Measurements from ENCODE around the gene TBL3. TPM values are rescaled to one million over a fixed set of nuclear protein-coding genes. Genes with fewer than 3 reads are reported as not detected.

TBL3 gene
- total and polyA plus RNA-seq, 2 of the 8 experiments (the other 6 are each of a cell fraction or from before 2014, with no cell fraction given) = 65.8 to 137 TPM

DNA sequence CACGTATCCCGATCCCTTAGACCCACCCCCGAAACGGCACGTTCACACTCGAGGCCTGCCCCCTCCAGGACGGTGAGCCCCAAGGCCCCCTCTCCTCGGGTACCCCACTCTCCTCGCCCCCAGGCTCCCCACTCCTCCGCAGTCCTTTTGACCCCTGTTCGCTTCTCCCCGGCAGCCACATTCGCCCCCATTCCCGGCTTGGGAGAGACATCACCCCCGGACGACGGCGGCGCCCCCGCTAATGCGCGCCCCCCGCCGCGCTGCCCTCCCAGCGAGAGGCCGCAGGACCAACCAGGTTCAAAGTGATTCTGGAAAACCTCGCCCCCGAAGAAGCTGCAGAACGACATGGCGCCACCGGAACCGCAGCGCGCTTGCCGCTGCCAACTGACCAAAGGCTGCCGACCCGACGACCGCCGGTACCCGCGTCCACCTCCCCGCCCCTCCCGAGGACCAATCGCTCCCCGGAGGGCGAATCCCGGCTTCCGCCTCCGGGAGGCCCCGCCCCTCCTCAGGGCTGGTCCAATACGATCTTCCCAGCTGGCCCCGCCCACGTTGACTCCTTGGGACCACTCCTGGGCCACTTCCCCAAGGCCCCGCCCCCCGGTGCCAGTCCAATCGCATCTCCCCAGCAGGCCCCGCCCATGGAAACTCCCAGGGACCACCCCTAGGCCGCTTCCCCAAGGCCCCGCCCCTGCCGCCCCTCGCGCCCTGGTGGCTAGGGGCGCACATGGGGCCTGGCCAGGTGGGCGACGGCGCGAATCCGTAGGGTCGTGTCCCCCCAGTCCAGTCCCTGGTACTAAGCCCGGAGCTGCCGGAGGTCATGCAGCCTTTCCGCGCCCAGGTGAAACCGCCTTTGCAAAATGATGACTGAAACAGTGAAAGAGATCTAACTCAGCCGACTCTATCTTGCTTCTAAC is 28.8 kb upstream of the TBL3 start, which contains the start of gene MSRB1 (continued):
- TF ChIP-seq SP1 (IDR thresholded peaks at IDR 0.05; ENCODE audit: low read depth, low read length) = peak; percentile 66; the same call in 1 of the 2 replicates
- peak in 1 of 2 experiments; percentile 43; a peak in 1 of 4 replicates for TF ChIP-seq SIN3A (conservative IDR thresholded peaks at IDR 0.05 in 1 of 2, IDR thresholded peaks at IDR 0.05 in 1 of 2; ENCODE audit: low read depth in 1 of 2, low read length in 2 of 2)
- TF ChIP-seq TAF1 (IDR thresholded peaks at IDR 0.05; ENCODE audit: low read depth, low read length) = peak; percentile 88
- TF ChIP-seq MAFK (IDR thresholded peaks at IDR 0.05; ENCODE audit: low read depth, low read length) = no peak
- no peak for TF ChIP-seq CHD2 (IDR thresholded peaks at IDR 0.05; ENCODE audit: low read length)
- TF ChIP-seq ASH2L (IDR thresholded peaks at IDR 0.05; ENCODE audit: low read length) = no peak
- TF ChIP-seq SP4 (IDR thresholded peaks at IDR 0.05; ENCODE audit: low read length) = peak; percentile 73; the same call in 1 of the 2 replicates
- TF ChIP-seq HDAC6 (IDR thresholded peaks at IDR 0.05; ENCODE audit: low read depth, low read length) = no peak
- no peak for TF ChIP-seq SRF (IDR thresholded peaks at IDR 0.05; ENCODE audit: low read depth, low read length)
- no peak for TF ChIP-seq TCF12 (IDR thresholded peaks at IDR 0.05; ENCODE audit: low read depth, low read length)
- no peak for TF ChIP-seq TEAD4 (IDR thresholded peaks at IDR 0.05; ENCODE audit: low read depth, low read length)
- TF ChIP-seq GABPA (IDR thresholded peaks at IDR 0.05; ENCODE audit: borderline replicate concordance, insufficient read depth, low read length) = 0 out of 2 replicates have a peak, but pooled peaks have one; percentile 25
- no peak for TF ChIP-seq CBX5 (IDR thresholded peaks at IDR 0.05; ENCODE audit: low read depth, low read length)
- peak; percentile 58 for TF ChIP-seq POLR2AphosphoS5 (IDR thresholded peaks at IDR 0.05; ENCODE audit: low read depth, low read length)
- TF ChIP-seq NRF1 (IDR thresholded peaks at IDR 0.05; ENCODE audit: low read depth, low read length) = no peak
- TF ChIP-seq CTBP2 (IDR thresholded peaks at IDR 0.05; ENCODE audit: borderline replicate concordance, insufficient read depth, insufficient read length, low read length) = no peak
- no peak for TF ChIP-seq POU5F1 (IDR thresholded peaks at IDR 0.05; ENCODE audit: low read depth, low read length)
- TF ChIP-seq, protein P1, sequence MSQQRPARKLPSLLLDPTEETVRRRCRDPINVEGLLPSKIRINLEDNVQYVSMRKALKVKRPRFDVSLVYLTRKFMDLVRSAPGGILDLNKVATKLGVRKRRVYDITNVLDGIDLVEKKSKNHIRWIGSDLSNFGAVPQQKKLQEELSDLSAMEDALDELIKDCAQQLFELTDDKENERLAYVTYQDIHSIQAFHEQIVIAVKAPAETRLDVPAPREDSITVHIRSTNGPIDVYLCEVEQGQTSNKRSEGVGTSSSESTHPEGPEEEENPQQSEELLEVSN (IDR thresholded peaks at IDR 0.05) = peak; percentile 92
- TF ChIP-seq, protein P2, sequence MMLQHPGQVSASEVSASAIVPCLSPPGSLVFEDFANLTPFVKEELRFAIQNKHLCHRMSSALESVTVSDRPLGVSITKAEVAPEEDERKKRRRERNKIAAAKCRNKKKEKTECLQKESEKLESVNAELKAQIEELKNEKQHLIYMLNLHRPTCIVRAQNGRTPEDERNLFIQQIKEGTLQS (IDR thresholded peaks at IDR 0.05; ENCODE audit: insufficient read depth, low read depth, low read length) = no peak
- TF ChIP-seq TBP (IDR thresholded peaks at IDR 0.05; ENCODE audit: low read depth, low read length) = peak; percentile 74
- TF ChIP-seq, protein P3, sequence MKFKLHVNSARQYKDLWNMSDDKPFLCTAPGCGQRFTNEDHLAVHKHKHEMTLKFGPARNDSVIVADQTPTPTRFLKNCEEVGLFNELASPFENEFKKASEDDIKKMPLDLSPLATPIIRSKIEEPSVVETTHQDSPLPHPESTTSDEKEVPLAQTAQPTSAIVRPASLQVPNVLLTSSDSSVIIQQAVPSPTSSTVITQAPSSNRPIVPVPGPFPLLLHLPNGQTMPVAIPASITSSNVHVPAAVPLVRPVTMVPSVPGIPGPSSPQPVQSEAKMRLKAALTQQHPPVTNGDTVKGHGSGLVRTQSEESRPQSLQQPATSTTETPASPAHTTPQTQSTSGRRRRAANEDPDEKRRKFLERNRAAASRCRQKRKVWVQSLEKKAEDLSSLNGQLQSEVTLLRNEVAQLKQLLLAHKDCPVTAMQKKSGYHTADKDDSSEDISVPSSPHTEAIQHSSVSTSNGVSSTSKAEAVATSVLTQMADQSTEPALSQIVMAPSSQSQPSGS (IDR thresholded peaks at IDR 0.05; ENCODE audit: low read length) = no peak
- no peak for TF ChIP-seq SIRT6 (IDR thresholded peaks at IDR 0.05; ENCODE audit: low read length)

Measured in H1 (cell line).